ENCODE data around the gene KRT2.

Gene KRT2

DNA sequence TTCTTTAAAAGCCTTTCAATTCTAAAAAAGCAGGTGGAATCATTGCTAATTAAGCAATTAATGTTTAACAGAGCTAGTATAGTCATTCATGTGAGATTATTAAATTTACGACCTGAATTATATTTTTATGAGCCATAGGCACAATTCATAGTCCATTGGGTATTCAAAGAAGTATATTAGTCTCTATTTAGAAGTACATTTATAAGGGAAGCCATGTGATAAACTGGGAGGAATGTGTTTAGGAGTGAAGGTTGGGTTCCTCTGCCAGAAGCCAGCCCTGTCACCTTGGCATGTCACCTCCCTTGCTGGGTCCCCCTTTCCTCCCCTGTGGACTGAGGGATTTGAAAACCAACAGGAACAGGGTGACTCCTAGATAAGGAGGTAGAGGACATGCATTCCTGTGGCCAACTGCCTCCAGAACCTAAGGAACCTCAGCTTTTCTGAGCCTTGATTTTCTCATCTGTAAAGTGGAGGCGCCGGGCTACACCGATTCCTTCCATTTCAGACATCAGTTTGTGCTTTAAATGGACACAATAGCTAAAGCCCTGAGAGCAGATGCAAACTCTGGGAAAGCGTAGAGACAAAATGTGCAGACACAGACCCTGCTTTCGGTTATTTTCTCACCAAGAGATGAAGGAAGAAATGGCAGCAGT, 5.4 kb upstream of the KRT2 start:
- no peaks in the 10 kb centered on the region for H3K27me3 ChIP-seq (ENCODE audit: insufficient read depth, low read length)
- no peak overlapping the region for H3K4me3 ChIP-seq (ENCODE audit: low read length)

DNA sequence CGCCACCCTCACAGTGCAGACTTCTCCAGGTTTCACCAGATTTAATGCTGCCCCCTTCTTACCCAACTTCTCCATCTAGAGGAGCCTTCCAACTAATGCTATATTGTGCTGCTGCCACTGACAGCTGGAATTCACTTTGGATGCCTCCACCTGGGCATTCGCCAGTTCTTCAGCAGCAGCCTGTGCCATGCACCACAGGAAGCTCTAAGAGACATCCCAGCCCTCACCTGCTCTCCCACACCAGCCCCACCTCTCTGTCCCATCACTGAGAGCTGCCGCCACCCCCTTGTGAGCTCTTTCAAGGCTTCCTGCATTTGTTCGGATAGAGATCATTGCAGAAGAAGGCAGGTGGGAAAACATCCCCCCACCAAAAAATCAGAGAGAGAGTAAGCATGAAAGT, 4.6 kb upstream of the KRT2 start:
- Histone ChIP-seq H3K27me3 (ENCODE audit: insufficient read depth, low read length) (no peaks in the 10 kb centered on the region), H2AFZ (ENCODE audit: low read depth, low read length) (no peak overlapping the region), H3K4me3 (ENCODE audit: low read length) (no peak overlapping the region), H3K36me3 (ENCODE audit: insufficient read depth, low read length) (no peaks in the 10 kb centered on the region), H3K9me3 (ENCODE audit: low read length) (no peaks in the 10 kb centered on the region), H3K4me1 (ENCODE audit: insufficient read depth, low read length) (no peaks in the 10 kb centered on the region)

More for the DNA sequence above, 5.4 kb upstream of the KRT2 start:
- no peak overlapping the region for H2AFZ ChIP-seq (ENCODE audit: low read depth, low read length)
- no peaks in the 10 kb centered on the region for H3K36me3 ChIP-seq (ENCODE audit: insufficient read depth, low read length)
- no peaks in the 10 kb centered on the region for H3K9me3 ChIP-seq (ENCODE audit: low read length)
- no peaks in the 10 kb centered on the region for H3K4me1 ChIP-seq (ENCODE audit: insufficient read depth, low read length)

DNA sequence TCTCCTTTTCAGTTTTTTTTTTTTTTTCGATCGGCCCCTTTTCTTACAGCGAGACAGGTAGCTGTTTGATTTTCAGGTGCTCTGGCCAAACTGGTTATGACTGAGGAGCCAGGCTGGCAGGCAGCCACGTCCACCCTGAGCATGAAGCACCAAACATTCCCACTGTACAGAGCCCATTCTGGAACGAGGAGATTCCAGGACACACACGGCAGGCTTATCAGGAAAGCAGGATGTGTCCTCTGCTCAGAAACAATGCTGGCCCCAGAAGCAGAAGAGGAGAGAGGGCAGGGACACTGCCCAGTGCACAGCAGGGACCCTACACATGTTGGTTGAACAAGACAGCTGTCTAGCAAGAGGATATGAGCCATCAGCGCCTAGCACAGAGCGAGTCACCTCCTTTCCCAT, 3.7 kb upstream of the KRT2 start:
- no peaks in the 10 kb centered on the region for H3K36me3 ChIP-seq (ENCODE audit: insufficient read depth, low read length)

DNA sequence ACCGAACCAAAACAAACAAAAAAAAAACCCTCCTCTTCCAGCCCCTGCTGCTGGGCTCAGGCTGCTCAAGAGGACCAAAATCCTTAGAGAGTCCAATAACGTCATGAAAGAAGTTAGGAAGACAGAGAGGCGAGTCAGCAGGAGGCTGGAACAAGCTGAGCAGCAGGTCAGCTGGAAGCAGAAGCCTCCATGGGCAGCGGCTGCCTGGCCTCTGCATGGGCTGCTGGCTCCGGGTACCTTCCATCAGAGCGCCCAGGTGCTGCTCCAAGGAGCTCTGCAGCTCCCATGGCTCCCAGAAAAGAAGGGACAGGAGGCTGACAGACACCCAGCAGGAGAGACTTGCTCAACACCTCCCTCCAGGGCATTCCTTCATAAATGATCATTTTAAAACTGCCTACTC, 3.2 kb upstream of the KRT2 start:
- H3K4me1 ChIP-seq (ENCODE audit: insufficient read depth, low read length): no peaks in the 10 kb centered on the region
- no peaks in the 10 kb centered on the region for H3K27me3 ChIP-seq (ENCODE audit: insufficient read depth, low read length)
- H3K4me3 ChIP-seq (ENCODE audit: low read length): no peak overlapping the region
- H2AFZ ChIP-seq (ENCODE audit: low read depth, low read length): no peak overlapping the region
- no peaks in the 10 kb centered on the region for H3K36me3 ChIP-seq (ENCODE audit: insufficient read depth, low read length)
- H3K9me3 ChIP-seq (ENCODE audit: low read length): no peaks in the 10 kb centered on the region

More for the DNA sequence above, 3.7 kb upstream of the KRT2 start:
- no peak overlapping the region for H2AFZ ChIP-seq (ENCODE audit: low read depth, low read length)
- H3K27me3 ChIP-seq (ENCODE audit: insufficient read depth, low read length): no peaks in the 10 kb centered on the region
- no peaks in the 10 kb centered on the region for H3K4me1 ChIP-seq (ENCODE audit: insufficient read depth, low read length)
- H3K9me3 ChIP-seq (ENCODE audit: low read length): no peaks in the 10 kb centered on the region
- no peak overlapping the region for H3K4me3 ChIP-seq (ENCODE audit: low read length)

DNA sequence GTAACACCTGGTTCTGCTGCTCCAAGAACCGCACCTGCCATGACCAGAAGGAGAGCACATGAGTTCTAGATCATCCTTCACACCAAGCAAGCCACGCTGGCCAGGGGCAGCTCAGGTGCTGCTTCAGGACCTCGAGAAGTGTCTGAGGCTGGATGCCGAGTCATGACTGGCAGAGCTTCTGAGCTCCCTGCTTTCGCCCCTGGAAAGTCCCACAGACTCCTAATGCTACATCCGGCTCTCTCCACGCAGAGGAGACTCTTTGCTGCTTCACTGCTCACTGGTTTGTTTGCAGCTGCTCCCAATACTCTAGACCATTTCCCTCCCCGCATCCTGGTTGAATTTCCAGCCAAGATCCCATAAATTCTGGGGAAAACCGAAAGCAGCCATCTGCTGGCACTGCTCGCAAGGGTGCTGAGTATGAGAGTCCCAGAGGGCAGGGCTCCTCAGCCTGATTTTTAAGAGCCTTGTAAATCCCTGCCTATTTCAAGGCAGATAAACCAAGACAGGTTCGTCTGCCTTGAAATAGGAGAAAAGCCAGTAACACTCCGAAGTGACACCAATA, 1.4 kb downstream of the KRT2 start:
- Histone ChIP-seq H3K4me1 (ENCODE audit: insufficient read depth, low read length) (no peaks in the 10 kb centered on the region), H2AFZ (ENCODE audit: low read depth, low read length) (no peak overlapping the region), H3K4me3 (ENCODE audit: low read length) (no peak overlapping the region), H3K27me3 (ENCODE audit: insufficient read depth, low read length) (peaks cover 7% of the 10 kb centered on the region), H3K9me3 (ENCODE audit: low read length) (no peaks in the 10 kb centered on the region), H3K36me3 (ENCODE audit: insufficient read depth, low read length) (no peaks in the 10 kb centered on the region)

DNA sequence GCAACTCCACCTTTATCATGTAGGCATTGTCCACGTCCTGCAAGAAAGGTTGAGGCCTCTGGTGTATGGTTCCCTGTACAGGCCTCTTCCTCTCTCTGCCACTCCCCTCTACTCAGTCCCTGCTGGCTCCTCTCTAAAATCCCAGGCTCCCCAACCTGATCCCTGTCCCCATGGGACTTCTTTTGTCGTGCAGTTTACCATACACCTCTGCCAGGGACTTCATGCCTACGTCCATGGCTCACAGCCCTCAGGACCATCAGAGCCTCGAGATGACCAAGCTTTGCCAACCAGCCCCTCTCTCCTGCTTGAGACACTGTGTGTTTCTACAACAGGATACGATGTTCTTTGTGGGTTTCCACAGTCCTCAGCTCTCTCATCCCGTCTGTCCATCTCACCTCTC, 2.9 kb downstream of the KRT2 start:
- Histone ChIP-seq H3K4me1 (ENCODE audit: insufficient read depth, low read length) (no peaks in the 10 kb centered on the region), H2AFZ (ENCODE audit: low read depth, low read length) (no peak overlapping the region), H3K9me3 (ENCODE audit: low read length) (no peaks in the 10 kb centered on the region), H3K36me3 (ENCODE audit: insufficient read depth, low read length) (no peaks in the 10 kb centered on the region), H3K27me3 (ENCODE audit: insufficient read depth, low read length) (peaks cover 12% of the 10 kb centered on the region), H3K4me3 (ENCODE audit: low read length) (no peak overlapping the region)

DNA sequence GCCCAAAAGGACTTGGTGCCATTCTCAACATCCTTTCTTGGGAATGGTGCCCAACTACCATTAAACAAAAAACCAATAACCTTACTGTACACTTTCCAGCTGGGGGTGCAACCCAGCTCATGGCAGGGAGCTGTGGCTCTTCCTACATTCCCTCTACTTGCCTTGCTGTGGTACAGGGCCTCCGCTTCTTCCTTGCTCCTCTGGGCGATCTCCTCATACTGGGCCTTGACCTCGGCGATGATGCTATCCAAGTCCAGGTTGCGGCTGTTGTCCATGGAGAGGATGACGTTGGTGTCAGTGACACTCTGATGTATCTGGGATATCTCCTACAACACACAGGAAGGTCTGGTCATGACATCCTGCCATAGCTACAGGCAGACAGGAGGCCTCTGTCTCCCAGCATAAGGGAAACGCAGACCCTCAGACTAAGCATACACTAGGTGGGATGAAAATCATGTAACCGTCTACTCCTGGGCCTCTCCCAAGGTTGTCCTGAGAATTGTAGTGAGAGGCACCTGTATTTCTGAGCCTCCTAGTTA, 3.9 kb downstream of the KRT2 start:
- H3K36me3 ChIP-seq (ENCODE audit: insufficient read depth, low read length): no peaks in the 10 kb centered on the region
- peaks cover 15% of the 10 kb centered on the region for H3K27me3 ChIP-seq (ENCODE audit: insufficient read depth, low read length)
- no peak overlapping the region for H3K4me3 ChIP-seq (ENCODE audit: low read length)
- H3K9me3 ChIP-seq (ENCODE audit: low read length): no peaks in the 10 kb centered on the region
- H3K4me1 ChIP-seq (ENCODE audit: insufficient read depth, low read length): no peaks in the 10 kb centered on the region
- no peak overlapping the region for H2AFZ ChIP-seq (ENCODE audit: low read depth, low read length)

DNA sequence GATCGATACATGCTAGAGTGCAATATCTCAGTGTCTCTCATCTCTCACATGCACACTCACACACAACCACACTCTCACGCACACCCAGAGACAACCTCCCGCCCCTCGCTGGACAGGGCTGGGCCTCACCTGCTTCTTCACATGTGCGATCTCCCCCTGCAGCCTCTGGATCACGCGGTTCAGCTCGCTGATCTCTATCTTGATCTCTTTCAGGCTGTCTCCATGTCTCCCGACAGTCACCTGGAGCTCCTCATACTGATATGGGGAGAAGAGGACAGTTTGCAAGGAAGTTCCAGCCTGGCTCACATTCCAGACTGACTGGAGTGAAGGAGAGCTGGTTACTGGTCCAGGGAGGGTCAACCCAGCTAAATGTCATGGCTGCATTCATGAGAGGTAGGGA, 4.4 kb downstream of the KRT2 start:
- H3K9me3 ChIP-seq (ENCODE audit: low read length): no peaks in the 10 kb centered on the region
- peaks cover 16% of the 10 kb centered on the region for H3K27me3 ChIP-seq (ENCODE audit: insufficient read depth, low read length)

DNA sequence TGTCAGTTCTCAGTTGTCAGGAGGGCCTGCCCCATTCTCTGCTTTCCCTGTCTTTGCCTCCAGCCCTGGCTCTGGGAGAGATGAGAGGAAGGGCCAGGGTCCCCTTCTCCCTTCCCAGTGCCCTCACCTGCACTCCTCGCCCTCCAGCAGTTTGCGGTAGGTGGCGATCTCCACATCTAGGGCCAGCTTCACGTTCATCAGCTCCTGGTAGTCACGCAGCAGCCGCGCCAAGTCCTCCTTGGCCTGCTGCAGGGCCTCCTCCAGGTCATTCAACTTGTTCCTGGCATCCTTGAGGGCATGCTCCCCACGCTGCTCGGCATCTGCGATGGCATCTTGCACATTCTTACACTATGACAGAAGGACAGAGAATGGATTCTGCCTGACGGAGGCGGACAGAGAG, 5.4 kb downstream of the KRT2 start:
- H3K27me3 ChIP-seq (ENCODE audit: insufficient read depth, low read length): peaks cover 22% of the 10 kb centered on the region

More for the DNA sequence above, 4.4 kb downstream of the KRT2 start:
- H3K4me3 ChIP-seq (ENCODE audit: low read length): no peak overlapping the region
- no peaks in the 10 kb centered on the region for H3K4me1 ChIP-seq (ENCODE audit: insufficient read depth, low read length)
- H2AFZ ChIP-seq (ENCODE audit: low read depth, low read length): no peak overlapping the region
- H3K36me3 ChIP-seq (ENCODE audit: insufficient read depth, low read length): no peaks in the 10 kb centered on the region

DNA sequence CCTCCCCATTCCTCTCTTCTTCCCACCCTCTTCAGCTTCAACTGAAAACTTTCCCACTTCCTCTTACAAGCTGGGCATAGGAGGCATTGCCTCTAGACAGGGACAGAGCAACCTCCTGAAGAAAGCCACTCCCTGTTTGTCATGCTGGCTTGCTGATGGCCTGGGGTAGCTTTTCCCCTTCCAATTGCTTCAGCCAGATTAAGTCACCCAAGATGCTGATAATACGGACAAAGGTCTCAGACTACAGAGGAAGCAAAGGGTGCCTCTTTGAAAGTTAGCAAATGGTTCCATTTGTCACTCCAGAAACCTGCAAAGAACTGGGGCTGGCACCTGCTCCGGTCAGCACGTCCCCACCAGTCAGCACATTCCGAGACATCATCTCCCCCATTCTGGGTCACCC, 6.0 kb downstream of the KRT2 start:
- peaks cover 22% of the 10 kb centered on the region for H3K27me3 ChIP-seq (ENCODE audit: insufficient read depth, low read length)
- no peaks in the 10 kb centered on the region for H3K4me1 ChIP-seq (ENCODE audit: insufficient read depth, low read length)

More for the DNA sequence above, 5.4 kb downstream of the KRT2 start:
- no peak overlapping the region for H3K4me3 ChIP-seq (ENCODE audit: low read length)
- no peaks in the 10 kb centered on the region for H3K36me3 ChIP-seq (ENCODE audit: insufficient read depth, low read length)
- no peaks in the 10 kb centered on the region for H3K9me3 ChIP-seq (ENCODE audit: low read length)
- H2AFZ ChIP-seq (ENCODE audit: low read depth, low read length): no peak overlapping the region
- H3K4me1 ChIP-seq (ENCODE audit: insufficient read depth, low read length): no peaks in the 10 kb centered on the region

DNA sequence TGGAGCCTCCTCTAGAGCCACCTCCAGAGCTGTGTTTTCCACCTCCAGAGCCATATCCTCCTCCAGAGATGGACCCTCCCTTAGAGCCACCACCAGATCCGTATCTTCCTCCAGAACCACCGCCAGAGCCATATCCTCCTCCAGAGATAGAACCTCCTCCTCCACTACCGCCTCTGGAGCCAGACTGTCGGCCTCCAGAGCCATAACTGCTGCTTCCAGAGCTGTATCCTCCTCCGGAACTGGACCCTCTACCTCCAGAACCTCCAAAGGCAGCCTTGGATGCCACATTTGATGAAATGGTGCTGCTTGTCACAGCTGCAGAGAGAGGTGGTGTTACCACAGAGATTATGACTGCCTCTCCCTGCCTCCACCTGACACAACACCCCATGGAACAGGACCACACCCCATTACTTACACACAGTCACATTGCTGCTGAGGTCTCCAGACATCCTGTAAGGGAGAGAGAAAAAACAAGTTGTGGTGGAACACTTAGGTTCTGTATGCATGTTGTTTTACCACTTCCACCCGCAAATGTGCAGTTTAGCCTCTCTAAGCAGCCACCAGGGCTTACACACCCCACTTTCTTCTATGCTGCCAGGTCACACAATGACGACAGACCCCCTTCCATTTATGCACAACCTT, 6.8 kb downstream of the KRT2 start:
- no peak overlapping the region for H2AFZ ChIP-seq (ENCODE audit: low read depth, low read length)
- no peak overlapping the region for H3K4me3 ChIP-seq (ENCODE audit: low read length)
- peaks cover 22% of the 10 kb centered on the region for H3K27me3 ChIP-seq (ENCODE audit: insufficient read depth, low read length)
- no peaks in the 10 kb centered on the region for H3K9me3 ChIP-seq (ENCODE audit: low read length)
- no peaks in the 10 kb centered on the region for H3K4me1 ChIP-seq (ENCODE audit: insufficient read depth, low read length)
- H3K36me3 ChIP-seq (ENCODE audit: insufficient read depth, low read length): no peaks in the 10 kb centered on the region

More for the DNA sequence above, 6.0 kb downstream of the KRT2 start:
- Histone ChIP-seq H3K9me3 (ENCODE audit: low read length) (no peaks in the 10 kb centered on the region), H3K4me3 (ENCODE audit: low read length) (no peak overlapping the region), H3K36me3 (ENCODE audit: insufficient read depth, low read length) (no peaks in the 10 kb centered on the region), H2AFZ (ENCODE audit: low read depth, low read length) (no peak overlapping the region)

DNA sequence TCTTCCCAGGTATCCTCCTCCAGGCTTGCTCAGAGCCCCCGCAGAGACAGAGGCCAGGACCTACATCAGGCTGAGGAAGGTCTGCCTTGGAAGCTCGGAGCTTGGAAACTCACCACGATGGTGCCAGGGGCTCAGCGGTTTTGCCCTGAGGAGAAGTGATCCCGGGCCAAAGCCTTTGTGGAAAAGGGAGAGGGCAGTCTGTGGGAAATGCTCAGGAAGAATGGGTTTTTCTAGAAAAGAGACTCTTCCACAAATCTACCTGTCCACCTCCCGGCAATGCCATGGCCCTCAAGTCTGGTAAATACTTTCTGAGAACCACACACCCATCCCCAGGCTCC, 8.0 kb downstream of the KRT2 start:
- no peaks in the 10 kb centered on the region for H3K4me1 ChIP-seq (ENCODE audit: insufficient read depth, low read length)
- no peaks in the 10 kb centered on the region for H3K36me3 ChIP-seq (ENCODE audit: insufficient read depth, low read length)
- H3K27me3 ChIP-seq (ENCODE audit: insufficient read depth, low read length): peaks cover 22% of the 10 kb centered on the region
- H2AFZ ChIP-seq (ENCODE audit: low read depth, low read length): no peak overlapping the region
- no peak overlapping the region for H3K4me3 ChIP-seq (ENCODE audit: low read length)
- no peaks in the 10 kb centered on the region for H3K9me3 ChIP-seq (ENCODE audit: low read length)

DNA sequence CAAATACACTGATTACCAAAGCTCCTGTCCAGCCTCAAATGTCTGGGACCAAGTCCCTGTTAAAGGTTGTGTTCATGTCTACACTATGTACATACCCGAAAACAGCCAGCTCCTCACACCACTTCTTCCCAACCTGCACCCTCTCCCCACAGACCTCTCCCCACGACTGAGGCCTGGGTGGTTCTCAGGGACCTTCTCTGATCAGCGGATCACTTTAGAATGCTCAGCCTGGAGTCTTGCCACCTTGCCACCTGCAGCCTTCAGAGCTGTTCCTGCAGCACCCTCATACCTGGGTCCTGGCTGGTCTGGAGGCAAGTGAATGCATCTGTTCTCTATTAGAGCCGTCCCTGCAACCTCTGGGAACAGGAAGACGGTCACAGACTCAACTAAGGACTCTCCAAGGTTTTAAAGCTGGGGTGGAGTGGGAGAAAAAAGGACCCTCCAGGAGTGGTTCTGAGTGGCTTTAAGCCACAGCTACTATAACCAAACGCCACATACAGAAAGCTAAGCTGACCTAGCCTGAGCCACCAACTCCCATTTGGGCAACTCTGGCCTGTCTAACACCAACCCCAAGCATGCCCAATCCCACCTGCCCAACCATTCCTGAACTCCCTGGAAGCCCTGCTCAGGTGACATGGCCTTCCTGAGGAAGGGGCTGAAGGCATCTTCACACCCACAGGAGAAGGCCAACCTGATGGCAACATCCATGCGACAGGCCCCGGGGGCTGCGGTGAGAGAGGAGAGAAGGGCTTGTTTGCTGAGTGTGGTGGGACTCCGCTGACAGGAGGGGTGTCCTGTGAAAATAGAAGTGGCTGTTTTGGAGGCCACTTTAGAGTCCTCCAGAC, 8.6 kb downstream of the KRT2 start:
- Histone ChIP-seq H3K4me3 (ENCODE audit: low read length) (no peak overlapping the region), H2AFZ (ENCODE audit: low read depth, low read length) (no peak overlapping the region), H3K27me3 (ENCODE audit: insufficient read depth, low read length) (peaks cover 22% of the 10 kb centered on the region), H3K9me3 (ENCODE audit: low read length) (no peaks in the 10 kb centered on the region), H3K36me3 (ENCODE audit: insufficient read depth, low read length) (no peaks in the 10 kb centered on the region), H3K4me1 (ENCODE audit: insufficient read depth, low read length) (no peaks in the 10 kb centered on the region)

All from neuron (in vitro differentiated cells).